Caco-2 (cell line): ENCODE measurements around the gene SPECC1L. TPM values are rescaled to one million over a fixed set of nuclear protein-coding genes. Genes with fewer than 3 reads are reported as not detected.

Experiments
- BruUV-seq: library from RNA; stranded (reverse); fragments of 400-500 nt; replicated peaks from 2 replicates; lab custom pipeline; 2021; lab: Mats Ljungman, UMichigan
- CTCF ChIA-PET: fragments of 300-600 bp; sonication (Branson Sonifier 250); formaldehyde crosslinking; loops from one replicate; lab custom pipeline; 2022; ENCODE audit warnings: antibody characterized with exemption; lab: Charles Lee
- POLR2A ChIA-PET: fragments of 300-600 bp; sonication (Branson Sonifier 250); formaldehyde crosslinking; loops from one replicate; lab custom pipeline; 2022; ENCODE audit warnings: antibody characterized with exemption; lab: Charles Lee
- DNase-seq, 2 experiments: peaks; one replicate each; pipeline versions ENCODE4 v3.0.0 to v3.0.0-alpha.2; 2020 to 2022
- H3K27me3 ChIP-seq: replicated peaks from 2 replicates; pipeline ENCODE4 v1.6.0; 2011; ENCODE audit warnings: low read length; ENCODE audit not compliant: control insufficient read depth, insufficient read depth
- H3K36me3 ChIP-seq: 2 replicates; pipeline ENCODE4 v1.5.1; 2011; ENCODE audit warnings: low read length; ENCODE audit not compliant: control insufficient read depth, insufficient read depth
- H3K4me1 ChIP-seq: fragments of 250-450 bp; sonication (Bioruptor Pico); 2 replicates; pipeline ENCODE4 v1.5.1; 2020; ENCODE audit warnings: mild to moderate bottlenecking
- H3K4me3 ChIP-seq: 2 replicates; pipeline ENCODE4 v1.5.1; 2011; ENCODE audit warnings: low read depth, mild to moderate bottlenecking, control low read depth, low read length
- H3K9me3 ChIP-seq: fragments of 250-450 bp; sonication (Bioruptor Pico); 2 replicates; pipeline ENCODE4 v1.5.1; 2020; ENCODE audit warnings: mild to moderate bottlenecking, moderate library complexity
- H3K27ac Mint-ChIP-seq: one replicate; pipeline ENCODE4 v1.8.0; 2022; ENCODE audit warnings: mixed read lengths; ENCODE audit not compliant: unreplicated experiment
- H3K27me3 Mint-ChIP-seq: one replicate; pipeline ENCODE4 v1.8.0; 2022; ENCODE audit warnings: mixed read lengths; ENCODE audit not compliant: insufficient read depth, unreplicated experiment
- H3K36me3 Mint-ChIP-seq: one replicate; pipeline ENCODE4 v1.8.0; 2022; ENCODE audit warnings: mild to moderate bottlenecking, mixed read lengths; ENCODE audit not compliant: insufficient read depth, unreplicated experiment
- H3K4me1 Mint-ChIP-seq: one replicate; pipeline ENCODE4 v1.8.0; 2022; ENCODE audit warnings: low read depth, mixed read lengths; ENCODE audit not compliant: unreplicated experiment
- H3K4me3 Mint-ChIP-seq: one replicate; pipeline ENCODE4 v1.8.0; 2022; ENCODE audit warnings: mild to moderate bottlenecking, moderate library complexity, mixed read lengths; ENCODE audit not compliant: unreplicated experiment
- H3K9me3 Mint-ChIP-seq: one replicate; pipeline ENCODE4 v1.8.0; 2022; ENCODE audit warnings: mixed read lengths; ENCODE audit not compliant: unreplicated experiment
- CTCF ChIP-seq, 2 experiments: fragments of 200-600 bp in 1 of 2; IDR thresholded peaks; 1 replicate in 1 of 2; 2 replicates in 1 of 2; pipeline versions ENCODE4 v1.5.1 to v1.8.0; 2011 to 2022; ENCODE audit warnings: antibody characterized with exemption in 1 of 2, control low read depth in 1 of 2, inconsistent platforms in 1 of 2, low read depth in 1 of 2, low read length in 1 of 2, mild to moderate bottlenecking in 1 of 2, moderate library complexity in 1 of 2; ENCODE audit not compliant: insufficient read depth in 1 of 2, severe bottlenecking in 1 of 2, unreplicated experiment in 1 of 2
- intact Hi-C: fragments of 100-400 bp; cut with micrococcal nuclease; formaldehyde crosslinking; loops from one replicate; pipeline ENCODE4 v1.10.0; 2022; ENCODE audit not compliant: unreplicated experiment
- total RNA-seq: library from RNA; stranded (reverse); gene quantifications from 2 replicates; pipeline ENCODE4 v1.2.3, GENCODE V29; 2022

The SPECC1L gene
- total RNA-seq, 1 experiment from 2014 or later: 72.8 TPM

- BruUV-seq: no TSS peak
- POLR2A ChIA-PET: no interaction called here
- Mint-ChIP-seq H3K27ac (no peak overlapping the region), H3K4me3 (no peak overlapping the region), H3K9me3 (peaks cover 10% of the 10 kb centered on the region), H3K36me3 (no peaks in the 10 kb centered on the region), H3K4me1 (no peaks in the 10 kb centered on the region), H3K27me3 (no peaks in the 10 kb centered on the region)
- Histone ChIP-seq H3K27me3 (no peaks in the 10 kb centered on the region), H3K9me3 (0 out of 2 replicates have a peak, but pooled peaks cover 7% of the 10 kb centered on the region), H3K4me3 (no peak overlapping the region), H3K36me3 (no peaks in the 10 kb centered on the region), H3K4me1 (no peaks in the 10 kb centered on the region)
- CTCF ChIA-PET: interaction anchor here (0.8 kb wide), 1 partner anchor 22 kb away, joined by 3 read pairs; no protein-coding TSS in a partner anchor
- intact Hi-C loops: no loop called here
- no peak for TF ChIP-seq CTCF (IDR thresholded peaks at IDR 0.05; ENCODE audit: insufficient read depth in 1 of 2, low read depth in 1 of 2, low read length in 1 of 2, severe bottlenecking in 1 of 2, unreplicated experiment in 1 of 2)
- DNase-seq: no peak
Measured at GRCh38 chr22:24225044-24225601, 45.5 kb upstream of the SPECC1L start.

GRCh38 chr22:24225951-24226350 lies 44.7 kb upstream of the SPECC1L start:
- no peak overlapping the region for H3K4me3 Mint-ChIP-seq
- 0 out of 2 replicates have a peak, but pooled peaks cover 7% of the 10 kb centered on the region for H3K9me3 ChIP-seq
- TF ChIP-seq CTCF (IDR thresholded peaks at IDR 0.05; ENCODE audit: insufficient read depth in 1 of 2, low read depth in 1 of 2, low read length in 1 of 2, severe bottlenecking in 1 of 2, unreplicated experiment in 1 of 2): no peak
- DNase-seq: no peak
- ChIA-PET CTCF (no interaction called here), POLR2A (no interaction called here)
- no TSS peak for BruUV-seq
- H3K27ac Mint-ChIP-seq: no peak overlapping the region
- H3K36me3 Mint-ChIP-seq: no peaks in the 10 kb centered on the region
- no peaks in the 10 kb centered on the region for H3K36me3 ChIP-seq
- no peaks in the 10 kb centered on the region for H3K4me1 ChIP-seq
- no peaks in the 10 kb centered on the region for H3K27me3 ChIP-seq
- intact Hi-C loops: no loop called here
- peaks cover 6% of the 10 kb centered on the region for H3K4me1 Mint-ChIP-seq
- H3K27me3 Mint-ChIP-seq: no peaks in the 10 kb centered on the region
- no peak overlapping the region for H3K4me3 ChIP-seq
- H3K9me3 Mint-ChIP-seq: peaks cover 10% of the 10 kb centered on the region

- Mint-ChIP-seq H3K27ac (no peak overlapping the region), H3K36me3 (no peaks in the 10 kb centered on the region), H3K9me3 (peaks cover 10% of the 10 kb centered on the region), H3K4me1 (peaks cover 6% of the 10 kb centered on the region), H3K27me3 (no peaks in the 10 kb centered on the region), H3K4me3 (no peak overlapping the region)
- no peaks in the 10 kb centered on the region for H3K27me3 ChIP-seq
- no peaks in the 10 kb centered on the region for H3K4me1 ChIP-seq
- DNase-seq: peak in 1 of 2 experiments; percentile 38
- CTCF ChIA-PET: interaction anchor here (1.2 to 1.3 kb wide), 3 partner anchors 10 to 41 kb away, joined by 4 to 9 read pairs (median 5); no protein-coding TSS in a partner anchor
- H3K36me3 ChIP-seq: no peaks in the 10 kb centered on the region
- BruUV-seq: no TSS peak
- intact Hi-C loops: no loop called here
- TF ChIP-seq CTCF (IDR thresholded peaks at IDR 0.05; ENCODE audit: insufficient read depth in 1 of 2, low read depth in 1 of 2, low read length in 1 of 2, severe bottlenecking in 1 of 2, unreplicated experiment in 1 of 2): peak in 1 of 2 experiments; percentile 46
- H3K4me3 ChIP-seq: no peak overlapping the region
- no peaks in the 10 kb centered on the region for H3K9me3 ChIP-seq
- POLR2A ChIA-PET: no interaction called here
Measured at GRCh38 chr22:24230911-24231656, 39.5 kb upstream of the SPECC1L start.
